Measurements from ENCODE around the gene RABGAP1L.

The RABGAP1L gene

DNA sequence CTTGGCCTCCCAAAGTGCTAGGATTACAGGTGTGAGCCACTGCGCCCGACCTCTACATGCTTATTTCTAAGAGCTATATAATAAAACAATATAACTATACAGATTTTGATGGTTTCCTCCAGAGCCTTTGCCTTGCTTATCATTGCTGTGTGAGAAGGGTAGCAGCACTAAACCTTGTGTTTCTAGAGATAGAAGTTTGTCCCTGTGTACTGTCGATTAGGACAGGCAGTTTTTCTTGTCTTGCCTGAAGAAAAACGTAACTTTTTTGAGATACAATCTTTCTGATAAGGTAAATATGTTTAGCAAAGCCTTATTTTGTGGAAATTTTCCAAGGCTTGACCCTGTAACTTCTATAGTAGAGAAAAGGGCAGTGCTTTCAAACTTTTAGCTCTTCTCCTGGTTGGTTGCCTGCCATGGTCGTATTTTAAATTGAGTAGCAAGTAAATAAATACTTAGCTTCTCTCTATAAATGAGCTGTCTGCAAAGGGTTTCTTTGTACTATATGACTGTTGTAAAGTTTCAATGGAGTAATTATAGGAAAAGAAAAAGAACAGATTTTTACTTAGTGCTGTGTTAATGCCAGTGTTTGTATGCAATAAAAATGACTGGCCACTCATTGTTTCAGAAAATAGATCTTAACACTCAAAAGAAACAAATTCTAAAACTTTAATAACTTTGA is 754.0 kb downstream of the RABGAP1L start:
- Histone ChIP-seq H3K23ac (ENCODE audit: low read length) (no peak overlapping the region), H3K4ac (ENCODE audit: low read depth, low read length) (no peak overlapping the region), H2BK5ac (ENCODE audit: low read depth, low read length, poor library complexity) (no peak overlapping the region), H4K12ac (ENCODE audit: low read depth, low read length) (no peak overlapping the region), H3K4me3 (ENCODE audit: low read depth, low read length) (no peak overlapping the region), H4K91ac (ENCODE audit: low read depth, low read length) (no peak overlapping the region), H2BK120ac (ENCODE audit: insufficient read depth, low read length, poor library complexity) (no peak overlapping the region), H3K9ac (ENCODE audit: low read length) (no peak overlapping the region), H3K79me1 (ENCODE audit: low read length) (no peaks in the 10 kb centered on the region), H4K8ac (ENCODE audit: low read depth, low read length) (no peak overlapping the region), H3K36me3 (ENCODE audit: control insufficient read depth in 1 of 2, insufficient read depth in 2 of 2, low read length in 2 of 2) (no peaks in the 10 kb centered on the region), H3K27ac (ENCODE audit: low read depth, low read length) (no peak overlapping the region), H3K18ac (ENCODE audit: low read length) (no peak overlapping the region), H2AK5ac (ENCODE audit: low read length) (no peak overlapping the region), H3K14ac (ENCODE audit: low read length) (no peak overlapping the region), H2AFZ (ENCODE audit: insufficient read depth, low read length, poor library complexity) (no peak overlapping the region), H3K4me2 (ENCODE audit: low read length) (no peak overlapping the region), H3K79me2 (ENCODE audit: control insufficient read depth, insufficient read depth, low read length, poor library complexity) (no peaks in the 10 kb centered on the region), H3K27me3 (ENCODE audit: insufficient read depth, low read length) (no peaks in the 10 kb centered on the region), H3K4me1 (ENCODE audit: control insufficient read depth in 1 of 2, insufficient read depth in 2 of 2, low read length in 2 of 2) (peaks cover 0 to 2% of the 10 kb centered on the region in 2 experiments), H3K9me3 (ENCODE audit: insufficient read depth, low read depth, low read length) (no peaks in the 10 kb centered on the region), H2BK12ac (ENCODE audit: low read length) (no peak overlapping the region)
- peak; percentile 6 to 88 for DNase-seq
- WGBS (ENCODE audit: extremely low coverage, insufficient coverage, insufficient read length) = no CpG with 5 or more reads among the region's 5 CpGs

DNA sequence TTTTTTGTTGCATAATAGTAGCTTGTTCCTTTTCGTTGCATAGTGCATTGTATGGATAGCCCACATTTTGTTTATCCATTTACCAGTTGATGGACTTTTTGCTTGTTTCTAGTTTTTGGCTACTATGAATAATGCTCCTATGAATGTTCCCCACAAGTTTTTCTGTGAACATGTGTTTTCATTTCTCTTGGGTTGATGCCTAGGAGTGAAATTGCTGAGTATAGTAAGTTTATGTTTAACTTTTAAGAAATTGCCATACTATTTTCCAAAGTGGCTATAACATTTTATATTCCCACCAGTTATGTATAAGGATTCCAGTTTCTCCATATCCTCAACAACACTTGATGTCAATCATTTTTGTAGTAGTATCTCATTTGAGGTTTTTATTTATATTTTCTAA is 755.7 kb downstream of the RABGAP1L start:
- H3K4me2 ChIP-seq (ENCODE audit: low read length) = no peak overlapping the region
- no peak overlapping the region for H2BK5ac ChIP-seq (ENCODE audit: low read depth, low read length, poor library complexity)
- peaks cover 0 to 2% of the 10 kb centered on the region in 2 experiments for H3K4me1 ChIP-seq (ENCODE audit: control insufficient read depth in 1 of 2, insufficient read depth in 2 of 2, low read length in 2 of 2)
- H3K18ac ChIP-seq (ENCODE audit: low read length) = no peak overlapping the region
- no peak for DNase-seq
- H3K27ac ChIP-seq (ENCODE audit: low read depth, low read length) = no peak overlapping the region
- no peak overlapping the region for H2AFZ ChIP-seq (ENCODE audit: insufficient read depth, low read length, poor library complexity)
- no peak overlapping the region for H4K8ac ChIP-seq (ENCODE audit: low read depth, low read length)
- H3K14ac ChIP-seq (ENCODE audit: low read length) = no peak overlapping the region
- no peaks in the 10 kb centered on the region for H3K36me3 ChIP-seq (ENCODE audit: control insufficient read depth in 1 of 2, insufficient read depth in 2 of 2, low read length in 2 of 2)
- H3K23ac ChIP-seq (ENCODE audit: low read length) = no peak overlapping the region
- no peak overlapping the region for H4K12ac ChIP-seq (ENCODE audit: low read depth, low read length)
- no peaks in the 10 kb centered on the region for H3K9me3 ChIP-seq (ENCODE audit: insufficient read depth, low read depth, low read length)
- H2BK12ac ChIP-seq (ENCODE audit: low read length) = no peak overlapping the region
- no peak overlapping the region for H3K4ac ChIP-seq (ENCODE audit: low read depth, low read length)
- H2AK5ac ChIP-seq (ENCODE audit: low read length) = no peak overlapping the region
- no peaks in the 10 kb centered on the region for H3K79me1 ChIP-seq (ENCODE audit: low read length)
- H3K27me3 ChIP-seq (ENCODE audit: insufficient read depth, low read length) = no peaks in the 10 kb centered on the region
- H2BK120ac ChIP-seq (ENCODE audit: insufficient read depth, low read length, poor library complexity) = no peak overlapping the region
- H3K4me3 ChIP-seq (ENCODE audit: low read depth, low read length) = no peak overlapping the region
- no peaks in the 10 kb centered on the region for H3K79me2 ChIP-seq (ENCODE audit: control insufficient read depth, insufficient read depth, low read length, poor library complexity)
- no peak overlapping the region for H4K91ac ChIP-seq (ENCODE audit: low read depth, low read length)
- WGBS (ENCODE audit: extremely low coverage, insufficient coverage, insufficient read length) = no CpG with 5 or more reads among the region's 1 CpG
- H3K9ac ChIP-seq (ENCODE audit: low read length) = no peak overlapping the region

- H4K8ac ChIP-seq (ENCODE audit: low read depth, low read length) = no peak overlapping the region
- DNase-seq = no peak
- H3K79me2 ChIP-seq (ENCODE audit: control insufficient read depth, insufficient read depth, low read length, poor library complexity) = no peaks in the 10 kb centered on the region
- no peak overlapping the region for H2BK5ac ChIP-seq (ENCODE audit: low read depth, low read length, poor library complexity)
- no peaks in the 10 kb centered on the region for H3K79me1 ChIP-seq (ENCODE audit: low read length)
- no peak overlapping the region for H4K12ac ChIP-seq (ENCODE audit: low read depth, low read length)
- no peak overlapping the region for H3K23ac ChIP-seq (ENCODE audit: low read length)
- H3K36me3 ChIP-seq (ENCODE audit: control insufficient read depth in 1 of 2, insufficient read depth in 2 of 2, low read length in 2 of 2) = no peaks in the 10 kb centered on the region
- no peak overlapping the region for H4K91ac ChIP-seq (ENCODE audit: low read depth, low read length)
- no peak overlapping the region for H2BK120ac ChIP-seq (ENCODE audit: insufficient read depth, low read length, poor library complexity)
- H3K4me2 ChIP-seq (ENCODE audit: low read length) = no peak overlapping the region
- no peak overlapping the region for H3K9ac ChIP-seq (ENCODE audit: low read length)
- H3K4me3 ChIP-seq (ENCODE audit: low read depth, low read length) = no peak overlapping the region
- no peaks in the 10 kb centered on the region for H3K9me3 ChIP-seq (ENCODE audit: insufficient read depth, low read depth, low read length)
- H3K14ac ChIP-seq (ENCODE audit: low read length) = no peak overlapping the region
- no peak overlapping the region for H3K18ac ChIP-seq (ENCODE audit: low read length)
- no peak overlapping the region for H2AFZ ChIP-seq (ENCODE audit: insufficient read depth, low read length, poor library complexity)
- no peak overlapping the region for H3K4ac ChIP-seq (ENCODE audit: low read depth, low read length)
- peaks cover 0 to 2% of the 10 kb centered on the region in 2 experiments for H3K4me1 ChIP-seq (ENCODE audit: control insufficient read depth in 1 of 2, insufficient read depth in 2 of 2, low read length in 2 of 2)
- no peaks in the 10 kb centered on the region for H3K27me3 ChIP-seq (ENCODE audit: insufficient read depth, low read length)
- no peak overlapping the region for H2AK5ac ChIP-seq (ENCODE audit: low read length)
- no peak overlapping the region for H2BK12ac ChIP-seq (ENCODE audit: low read length)
- H3K27ac ChIP-seq (ENCODE audit: low read depth, low read length) = no peak overlapping the region
- no CpG with 5 or more reads among the region's 3 CpGs for WGBS (ENCODE audit: extremely low coverage, insufficient coverage, insufficient read length)
Measured at GRCh38 chr1:174916846-174917245, 757.5 kb downstream of the RABGAP1L start.

DNA sequence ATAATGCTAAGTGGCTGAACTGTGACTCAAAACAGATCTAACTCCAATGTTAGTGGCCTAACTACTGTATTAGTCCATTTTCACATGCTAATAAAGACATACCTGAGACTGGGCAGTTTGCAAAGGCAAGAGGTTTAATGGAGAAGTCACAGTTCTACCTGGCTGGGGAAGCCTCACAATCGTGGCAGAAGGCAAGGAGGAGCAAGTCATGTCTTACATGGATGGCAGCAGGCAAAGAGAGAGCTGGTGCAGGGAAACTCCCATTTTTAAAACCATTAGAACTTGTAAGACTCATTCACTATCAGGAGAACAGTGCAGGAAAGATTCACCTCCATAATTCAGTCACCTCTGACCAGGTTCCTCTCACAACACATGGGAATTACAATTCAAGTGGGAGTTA is 760.8 kb downstream of the RABGAP1L start:
- H4K8ac ChIP-seq (ENCODE audit: low read depth, low read length) = no peak overlapping the region
- H3K18ac ChIP-seq (ENCODE audit: low read length) = no peak overlapping the region
- H3K27ac ChIP-seq (ENCODE audit: low read depth, low read length) = no peak overlapping the region
- H2AFZ ChIP-seq (ENCODE audit: insufficient read depth, low read length, poor library complexity) = no peak overlapping the region
- no peaks in the 10 kb centered on the region for H3K79me2 ChIP-seq (ENCODE audit: control insufficient read depth, insufficient read depth, low read length, poor library complexity)
- no peak overlapping the region for H3K4ac ChIP-seq (ENCODE audit: low read depth, low read length)
- no CpG with 5 or more reads among the region's 1 CpG for WGBS (ENCODE audit: extremely low coverage, insufficient coverage, insufficient read length)
- H3K27me3 ChIP-seq (ENCODE audit: insufficient read depth, low read length) = no peaks in the 10 kb centered on the region
- H3K79me1 ChIP-seq (ENCODE audit: low read length) = no peaks in the 10 kb centered on the region
- no peak overlapping the region for H4K12ac ChIP-seq (ENCODE audit: low read depth, low read length)
- H3K4me3 ChIP-seq (ENCODE audit: low read depth, low read length) = no peak overlapping the region
- H2BK12ac ChIP-seq (ENCODE audit: low read length) = no peak overlapping the region
- H3K9ac ChIP-seq (ENCODE audit: low read length) = no peak overlapping the region
- H3K36me3 ChIP-seq (ENCODE audit: control insufficient read depth in 1 of 2, insufficient read depth in 2 of 2, low read length in 2 of 2) = no peaks in the 10 kb centered on the region
- no peak for DNase-seq
- no peaks in the 10 kb centered on the region for H3K9me3 ChIP-seq (ENCODE audit: insufficient read depth, low read depth, low read length)
- no peak overlapping the region for H3K14ac ChIP-seq (ENCODE audit: low read length)
- no peak overlapping the region for H3K4me2 ChIP-seq (ENCODE audit: low read length)
- H2AK5ac ChIP-seq (ENCODE audit: low read length) = no peak overlapping the region
- H2BK120ac ChIP-seq (ENCODE audit: insufficient read depth, low read length, poor library complexity) = no peak overlapping the region
- no peaks in the 10 kb centered on the region for H3K4me1 ChIP-seq (ENCODE audit: control insufficient read depth in 1 of 2, insufficient read depth in 2 of 2, low read length in 2 of 2)
- no peak overlapping the region for H2BK5ac ChIP-seq (ENCODE audit: low read depth, low read length, poor library complexity)
- no peak overlapping the region for H3K23ac ChIP-seq (ENCODE audit: low read length)
- no peak overlapping the region for H4K91ac ChIP-seq (ENCODE audit: low read depth, low read length)

Data from trophoblast cell (in vitro differentiated cells and primary cell).